HG03045 (cell line): ENCODE measurements around the gene PCA3.

Experiments used
- ATAC-seq: cut with Tn5 transposase; IDR thresholded peaks from one replicate; pipeline ENCODE4 v1.9.1; 2021; ENCODE audit warnings: mild to moderate bottlenecking, moderate library complexity; ENCODE audit not compliant: unreplicated experiment

Gene PCA3

GRCh38 chr9:76756268-76756640, 8.0 kb upstream of the PCA3 start:
- ATAC-seq, result peak; percentile 24

DNA sequence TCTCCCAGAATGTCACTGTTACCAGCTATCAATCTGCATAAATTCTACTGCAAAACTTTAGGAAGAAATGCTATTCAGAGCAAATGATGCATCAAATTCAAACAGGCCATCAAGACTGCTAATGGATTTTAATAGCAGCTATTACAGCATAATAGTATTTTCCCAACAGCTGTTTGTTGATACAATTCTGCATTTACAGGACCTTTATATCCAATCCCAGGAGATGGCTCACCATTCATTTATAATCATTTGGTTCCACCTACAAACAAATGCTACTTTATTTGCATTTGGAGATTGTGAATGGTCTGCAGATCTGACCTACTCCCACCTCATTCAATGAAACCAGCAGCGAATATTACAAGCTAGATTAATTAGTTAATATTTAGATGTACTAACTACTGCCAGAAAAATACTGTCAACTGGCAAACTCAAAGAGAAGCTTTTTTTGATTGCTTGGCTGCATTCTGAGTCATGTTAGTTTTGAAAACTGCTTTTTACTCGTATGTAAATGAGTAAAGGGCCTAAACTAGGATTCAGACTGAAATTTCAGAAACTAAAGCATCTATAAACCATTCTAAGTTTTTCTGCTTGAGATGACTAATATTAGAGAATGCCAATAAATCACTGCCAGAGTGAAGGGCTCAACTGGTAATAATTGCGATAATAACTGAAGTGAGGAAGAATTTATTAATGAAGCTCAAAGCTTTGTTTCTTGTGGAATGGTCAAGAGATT, 7.1 kb upstream of the PCA3 start:
- ATAC-seq, result no peak

DNA sequence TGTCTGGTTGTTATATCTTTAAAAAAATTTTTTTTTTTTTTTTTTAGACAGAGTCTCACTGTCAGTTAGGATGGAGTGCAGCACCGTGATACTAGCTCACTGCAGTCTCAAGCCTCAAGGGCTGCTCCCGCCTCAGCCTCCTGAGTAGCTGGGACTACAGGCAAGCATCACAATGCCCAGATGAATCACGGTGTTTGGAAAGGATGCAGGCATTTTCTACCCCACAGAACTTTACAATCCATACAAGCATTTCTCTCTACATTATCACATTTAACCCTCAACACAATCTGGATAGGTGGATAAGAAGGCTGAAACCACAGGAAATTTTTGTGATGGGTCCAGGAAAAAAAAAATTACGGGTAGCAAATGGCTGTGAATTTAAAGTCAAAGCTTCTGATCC, 5.8 kb upstream of the PCA3 start:
- ATAC-seq, result no peak

DNA sequence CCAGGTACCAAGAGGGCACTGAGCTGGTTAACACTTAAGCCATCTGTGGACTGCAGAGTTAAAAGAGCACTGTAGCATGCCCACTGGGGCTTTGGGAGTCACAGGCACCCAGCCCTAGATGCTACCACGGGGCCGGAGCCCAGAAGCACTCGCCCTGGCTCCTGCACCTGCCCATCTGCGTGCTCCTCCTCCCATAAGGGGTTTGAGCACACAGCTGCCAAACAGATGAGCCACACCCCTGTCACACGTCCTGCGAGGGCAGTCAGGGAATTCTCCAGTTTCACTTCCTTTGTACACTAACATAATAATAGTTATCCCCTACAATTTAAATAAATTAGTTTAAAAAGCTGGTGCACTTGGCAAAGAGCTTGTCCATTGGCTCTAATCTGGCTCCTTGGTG, 4.5 kb upstream of the PCA3 start:
- ATAC-seq, result no peak

DNA sequence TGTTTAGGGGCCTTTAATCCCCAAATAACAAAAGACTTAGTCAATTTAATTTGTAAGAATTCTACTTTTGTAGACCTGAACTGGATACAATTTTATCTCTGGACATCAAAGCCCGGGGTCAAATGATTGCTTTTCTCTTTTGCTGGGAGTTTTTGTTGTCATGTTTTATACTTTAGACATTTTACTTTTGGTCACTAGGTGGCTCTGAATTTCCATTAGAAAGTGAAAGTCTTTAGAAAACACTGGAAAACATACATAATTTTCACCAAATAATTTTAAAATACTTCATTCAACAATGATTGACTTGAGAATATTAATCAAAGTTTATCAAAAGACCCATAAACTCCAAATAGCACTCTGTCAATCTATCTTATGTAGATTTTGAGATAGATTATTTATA, 2.8 kb upstream of the PCA3 start:
- ATAC-seq, result no peak

DNA sequence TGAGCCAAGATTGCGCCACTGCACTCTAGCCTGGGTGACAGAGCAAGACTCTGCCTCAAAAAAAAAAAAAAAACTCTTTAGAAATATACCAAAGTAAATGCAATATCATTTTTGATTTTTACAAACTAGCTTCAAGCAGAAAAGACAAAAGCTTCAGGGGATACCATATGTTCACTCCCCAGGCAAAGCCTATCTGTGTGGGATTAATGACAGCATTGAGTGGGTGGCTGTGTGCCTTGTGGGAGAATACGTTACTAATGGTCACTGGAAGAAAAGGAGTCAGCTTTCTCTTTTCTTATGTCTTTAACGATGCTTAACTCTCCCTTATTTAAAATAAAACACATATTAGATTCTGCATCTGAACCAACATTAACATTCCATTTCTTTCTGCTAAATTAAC, 1.9 kb downstream of the PCA3 start:
- no peak for ATAC-seq

- no peak for ATAC-seq
Measured at GRCh38 chr9:76772686-76773445, 8.6 kb downstream of the PCA3 start.

- no peak for ATAC-seq
Measured at GRCh38 chr9:76784881-76785280, 20.6 kb downstream of the PCA3 start.

GRCh38 chr9:76785501-76785900, 21.3 kb downstream of the PCA3 start:
- no peak for ATAC-seq

DNA sequence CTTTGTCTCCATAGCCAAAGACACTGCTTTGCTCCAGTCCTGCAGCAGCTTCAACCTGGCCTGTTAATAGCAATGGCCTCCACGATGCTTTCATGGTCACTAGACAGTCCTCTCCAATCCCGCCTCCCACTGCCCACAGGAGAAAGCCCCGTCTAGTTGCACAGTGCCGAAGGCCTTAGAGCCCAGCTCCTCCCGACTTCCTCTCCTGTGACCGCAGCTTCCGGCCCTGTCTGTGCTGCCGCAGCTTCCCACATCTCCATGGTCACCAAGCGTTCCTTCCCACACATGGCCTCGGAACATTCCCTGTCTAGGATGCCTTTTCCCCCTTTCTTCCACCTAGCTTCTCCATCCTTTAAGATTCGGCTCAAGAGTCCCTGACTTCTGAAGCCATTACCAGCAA, 23.4 kb downstream of the PCA3 start:
- ATAC-seq, result no peak

- ATAC-seq, result no peak
Measured at GRCh38 chr9:76789840-76790239, 25.6 kb downstream of the PCA3 start.

GRCh38 chr9:76793784-76794431, 29.7 kb downstream of the PCA3 start:
- ATAC-seq, result no peak

GRCh38 chr9:76796296-76796695, 32.1 kb downstream of the PCA3 start:
- no peak for ATAC-seq

DNA sequence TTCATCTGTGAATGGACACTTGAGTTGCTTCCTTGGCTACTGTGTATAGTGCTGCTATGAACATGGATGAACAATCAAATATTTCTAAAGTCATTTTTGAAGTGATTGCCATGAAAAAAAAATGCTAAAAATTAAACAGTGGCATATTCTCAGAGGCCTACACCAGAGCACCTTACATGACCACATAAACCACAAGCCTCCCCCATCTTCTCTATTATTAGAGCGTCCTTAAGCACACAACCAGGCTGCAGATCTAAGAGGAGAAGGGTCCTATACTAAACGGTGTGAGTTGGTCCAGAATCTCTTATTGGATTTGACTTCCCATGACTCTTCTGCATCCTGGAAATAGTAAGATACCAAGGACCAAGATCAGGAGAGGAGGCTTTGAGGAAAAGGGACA, 34.3 kb downstream of the PCA3 start:
- no peak for ATAC-seq

DNA sequence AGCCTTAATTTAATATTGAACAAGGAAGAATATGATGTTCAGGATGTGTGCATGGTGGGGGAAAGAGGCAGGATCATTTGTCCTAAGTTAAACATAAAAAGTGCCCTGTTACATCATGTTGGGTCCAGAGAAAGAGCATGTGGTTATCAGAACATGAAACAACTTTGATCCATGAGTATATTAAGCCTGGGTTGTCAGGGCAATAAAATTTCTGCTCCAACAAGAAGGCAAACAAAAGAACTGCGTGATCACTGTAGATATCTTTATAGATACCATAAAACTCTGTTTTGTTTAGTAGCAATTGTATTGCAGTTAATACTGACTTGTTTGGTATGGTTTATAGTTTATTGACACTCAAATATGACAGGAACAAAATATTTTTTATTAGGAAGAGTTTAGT, 35.2 kb downstream of the PCA3 start:
- no peak for ATAC-seq

DNA sequence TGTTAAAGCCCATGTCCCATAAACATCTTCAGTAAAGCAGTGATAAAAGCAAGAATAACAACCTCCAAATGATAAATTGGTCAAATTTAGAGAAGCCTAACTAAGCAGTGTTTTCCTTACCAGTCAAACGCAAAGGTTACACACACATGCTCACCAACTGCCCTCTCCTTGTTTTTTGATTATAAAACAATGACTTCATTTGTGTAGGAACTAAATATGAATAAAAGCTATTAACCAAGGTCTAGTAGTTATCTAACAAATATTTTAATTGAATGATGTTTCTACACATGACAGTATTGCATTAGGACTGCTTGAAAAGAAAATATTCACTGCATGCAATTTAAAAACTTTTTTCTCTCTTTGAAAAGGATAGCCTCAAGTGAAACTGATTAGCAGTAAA, 36.7 kb downstream of the PCA3 start:
- no peak for ATAC-seq

GRCh38 chr9:76803083-76803482, 38.8 kb downstream of the PCA3 start:
- no peak for ATAC-seq

DNA sequence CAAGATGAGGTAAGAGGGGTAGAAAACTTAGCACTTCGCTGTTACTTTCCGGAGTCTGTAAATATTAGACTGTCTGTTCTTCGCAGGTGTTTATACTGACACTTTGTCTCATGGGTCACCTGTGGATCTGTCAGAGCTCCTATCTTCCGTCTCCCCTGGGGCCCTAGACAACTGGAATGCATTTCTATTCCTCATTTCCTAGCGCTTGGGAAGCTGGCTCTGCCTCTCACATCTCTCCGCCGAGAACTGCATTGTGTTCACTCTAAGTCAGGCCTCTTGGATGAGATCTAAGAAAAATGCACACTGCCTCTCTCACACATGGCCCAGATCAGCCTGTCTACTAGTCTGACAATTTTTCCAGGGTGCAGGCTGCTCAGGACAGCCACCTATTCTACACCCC, 39.5 kb downstream of the PCA3 start:
- ATAC-seq, result no peak

GRCh38 chr9:76808636-76809035, 44.4 kb downstream of the PCA3 start:
- ATAC-seq, result no peak

GRCh38 chr9:76810377-76810957, 46.2 kb downstream of the PCA3 start:
- ATAC-seq, result no peak

GRCh38 chr9:76812591-76812990, 48.4 kb downstream of the PCA3 start:
- ATAC-seq, result no peak

DNA sequence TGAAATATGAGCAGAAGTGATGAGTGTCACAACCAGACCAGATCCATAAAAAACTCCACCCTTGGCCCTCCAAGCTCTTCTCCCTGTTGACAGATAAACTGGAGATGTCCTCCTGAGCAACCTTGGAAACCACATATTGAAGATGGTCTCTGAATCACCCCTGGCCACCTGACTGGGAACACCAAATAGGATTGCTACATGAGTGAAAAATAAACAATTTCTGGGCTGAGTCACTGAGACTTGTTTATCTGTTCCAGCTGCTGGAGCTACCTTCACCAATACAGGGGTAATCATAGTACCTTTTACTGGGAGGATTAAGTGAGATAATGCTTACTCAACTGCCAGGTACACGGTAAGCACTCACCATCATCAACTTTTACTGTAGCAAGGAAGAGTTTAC, 53.3 kb downstream of the PCA3 start:
- ATAC-seq, result no peak
